ENCODE measurements around the gene GTF2H2C. TPM values are rescaled to one million over a fixed set of nuclear protein-coding genes. Genes with fewer than 3 reads are reported as not detected.
"Not testable (repeated sequence)": the region's sequence is repeated elsewhere in the genome, so short reads cannot be mapped to it uniquely, and the experiment has no call there.

GTF2H2C gene
- total and polyA plus RNA-seq, 9 donors = 13.7 to 40.1 (median 24.5) TPM

GRCh38 chr5:69568072-69568471 is 8.1 kb downstream of the GTF2H2C start:
- 91 to 93% methylated on average over 1 to 2 of the region's 2 CpGs; no CpG with 5 or more reads in 1 of the 3 donors for WGBS, 3 donors
- intact Hi-C loops (cut with DNase I); DNase-seq; H3K27ac ChIP-seq; H3K36me3 ChIP-seq; H3K27me3 ChIP-seq; H3K4me1 ChIP-seq (ENCODE audit: insufficient read depth); H3K9me3 ChIP-seq; H3K4me3 ChIP-seq: not testable (repeated sequence)

- H3K4me3 ChIP-seq; H3K9me3 ChIP-seq; DNase-seq; intact Hi-C loops (cut with DNase I); H3K4me1 ChIP-seq (ENCODE audit: insufficient read depth); H3K27me3 ChIP-seq; H3K27ac ChIP-seq; H3K36me3 ChIP-seq: not testable (repeated sequence)
- WGBS, 3 donors = no CpG with 5 or more reads among the region's 2 CpGs
Observed at GRCh38 chr5:69583356-69583755, 23.4 kb downstream of the GTF2H2C start.

DNA sequence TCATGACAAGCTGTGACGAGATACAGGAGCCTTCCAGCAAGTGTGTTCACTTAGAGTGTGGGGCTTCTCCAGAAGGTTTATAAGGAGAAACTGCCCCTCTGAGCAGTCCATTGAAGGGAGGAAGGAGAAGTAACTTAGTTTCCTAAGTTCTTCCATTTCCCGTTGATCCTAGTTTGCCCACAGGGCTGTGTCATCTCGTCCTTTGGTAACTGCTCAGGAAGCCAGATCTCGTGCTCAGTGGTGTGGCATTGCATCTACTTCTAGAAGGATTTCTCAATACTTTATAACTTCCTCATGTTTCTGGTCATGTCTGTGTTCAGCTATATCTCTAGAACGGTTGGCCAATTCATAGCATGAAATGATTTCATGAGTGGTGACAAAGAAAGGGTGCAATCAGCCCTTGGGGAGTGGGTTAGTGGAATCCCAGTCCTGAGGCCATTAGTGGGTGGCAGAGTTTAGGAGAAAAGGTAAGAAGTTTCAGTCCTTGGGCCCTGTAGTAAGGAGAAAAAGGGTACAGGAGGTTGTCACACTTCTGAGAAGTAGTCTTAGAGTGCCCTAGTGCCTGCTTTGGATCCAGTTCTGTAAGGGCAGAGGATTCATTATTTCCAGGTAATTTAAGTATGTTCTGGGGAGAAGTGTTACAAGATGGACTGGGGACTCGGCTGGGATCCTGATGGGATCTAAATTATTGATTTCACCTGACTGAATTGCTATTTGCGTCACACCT is 36.3 kb downstream of the GTF2H2C start:
- H3K4me1 ChIP-seq (ENCODE audit: insufficient read depth); DNase-seq; H3K27me3 ChIP-seq; intact Hi-C loops (cut with DNase I); H3K9me3 ChIP-seq; H3K4me3 ChIP-seq; H3K27ac ChIP-seq; H3K36me3 ChIP-seq: not testable (repeated sequence)
- WGBS, 3 donors = 93% methylated on average over 1 of the region's 7 CpGs; no CpG with 5 or more reads in 2 of the 3 donors

DNA sequence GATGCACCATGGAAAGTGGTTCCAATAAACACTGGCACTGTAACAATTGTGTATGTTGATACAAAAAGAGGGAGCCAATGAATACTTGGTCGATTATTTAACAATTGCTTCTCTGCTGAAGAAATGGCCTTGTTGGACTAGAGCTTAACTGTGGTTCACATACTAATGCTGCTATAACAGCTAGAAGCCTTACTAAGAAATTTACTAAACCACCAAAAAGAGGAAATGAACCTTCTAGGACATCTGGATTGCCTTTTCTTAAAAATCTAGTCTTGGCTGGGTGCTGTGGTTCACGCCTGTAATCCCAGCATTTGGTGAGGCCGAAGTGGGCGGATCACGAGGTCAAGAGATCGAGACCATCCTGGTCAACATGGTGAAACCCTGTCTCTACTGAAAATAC is 42.0 kb downstream of the GTF2H2C start:
- H3K9me3 ChIP-seq; intact Hi-C loops (cut with DNase I); H3K27ac ChIP-seq; H3K4me1 ChIP-seq (ENCODE audit: insufficient read depth); H3K4me3 ChIP-seq; H3K36me3 ChIP-seq; H3K27me3 ChIP-seq; DNase-seq: not testable (repeated sequence)
- WGBS, 3 donors = 90 to 100% methylated on average over 1 to 2 of the region's 6 CpGs; no CpG with 5 or more reads in 1 of the 3 donors

- intact Hi-C loops (cut with DNase I); H3K27me3 ChIP-seq; H3K4me1 ChIP-seq (ENCODE audit: insufficient read depth); H3K36me3 ChIP-seq; H3K9me3 ChIP-seq; DNase-seq; H3K4me3 ChIP-seq; H3K27ac ChIP-seq: not testable (repeated sequence)
- WGBS, 3 donors = 75 to 84% (median 77%) methylated on average over 3 of the region's 6 CpGs
Observed at GRCh38 chr5:69606839-69607238, 46.8 kb downstream of the GTF2H2C start.

GRCh38 chr5:69607750-69608149 is 47.8 kb downstream of the GTF2H2C start:
- no CpG with 5 or more reads among the region's 1 CpG for WGBS, 3 donors
- H3K4me1 ChIP-seq (ENCODE audit: insufficient read depth); intact Hi-C loops (cut with DNase I); H3K36me3 ChIP-seq; H3K4me3 ChIP-seq; H3K9me3 ChIP-seq; H3K27me3 ChIP-seq; H3K27ac ChIP-seq; DNase-seq: not testable (repeated sequence)

- H3K27ac ChIP-seq; H3K4me3 ChIP-seq; H3K9me3 ChIP-seq; H3K27me3 ChIP-seq; H3K36me3 ChIP-seq; H3K4me1 ChIP-seq (ENCODE audit: insufficient read depth); DNase-seq; intact Hi-C loops (cut with DNase I): not testable (repeated sequence)
- WGBS, 3 donors = no CpG with 5 or more reads among the region's 6 CpGs
Observed at GRCh38 chr5:69608861-69609496, 49.0 kb downstream of the GTF2H2C start.

- H3K27me3 ChIP-seq; H3K4me1 ChIP-seq (ENCODE audit: insufficient read depth); H3K36me3 ChIP-seq; H3K9me3 ChIP-seq; intact Hi-C loops (cut with DNase I); H3K27ac ChIP-seq; H3K4me3 ChIP-seq; DNase-seq: not testable (repeated sequence)
- no CpG with 5 or more reads among the region's 7 CpGs for WGBS, 3 donors
Observed at GRCh38 chr5:69614843-69615242, 54.9 kb downstream of the GTF2H2C start.

GRCh38 chr5:69631879-69632278 is 71.9 kb downstream of the GTF2H2C start:
- H3K9me3 ChIP-seq; H3K36me3 ChIP-seq; H3K4me3 ChIP-seq; H3K4me1 ChIP-seq (ENCODE audit: insufficient read depth); intact Hi-C loops (cut with DNase I); H3K27me3 ChIP-seq; H3K27ac ChIP-seq: not testable (repeated sequence)
- 92 to 98% (median 96%) methylated on average over 7 of the region's 9 CpGs for WGBS, 3 donors
- peak in 2 of 5 donors; percentile 9 to 13 for DNase-seq

Small RNA genes within 50 kb of the gene (small RNA-seq; reads per million reads assigned to genes)
- gene RNU6-724P = not detected

Other genes with a start within 250 kb of the GTF2H2C start
- gene CCDC125, start 227.4 kb upstream of the GTF2H2C start, total RNA-seq = 1 to 10 TPM; 5.7 to 7.8 (median 6.7) TPM
- gene CCDC125, start 227.4 kb upstream of the GTF2H2C start, polyA plus RNA-seq = 1 to 10 TPM; 2.2 to 6.9 TPM
- gene AK6, start 190.7 kb upstream of the GTF2H2C start, total RNA-seq = 10 to 100 TPM; 21.2 to 31.5 (median 27.0) TPM
- gene AK6, start 190.7 kb upstream of the GTF2H2C start, polyA plus RNA-seq = 10 to 100 TPM; 29.8 to 40.2 TPM
- 10 to 100 TPM; 19.7 to 48.2 (median 34.9) TPM for gene TAF9, start 190.7 kb upstream of the GTF2H2C start, total RNA-seq
- 10 to 100 TPM; 46.2 to 47.2 TPM for gene TAF9, start 190.7 kb upstream of the GTF2H2C start, polyA plus RNA-seq
- 10 to 100 TPM; 11.9 to 21.7 (median 20.6) TPM for gene RAD17, start 190.4 kb upstream of the GTF2H2C start, total RNA-seq
- 10 to 100 TPM; 11.8 to 16.9 TPM for gene RAD17, start 190.4 kb upstream of the GTF2H2C start, polyA plus RNA-seq
- 1 to 10 TPM in 4 of 7 donors, under 1 TPM in 3; 0.25 to 9.2 (median 1.9) TPM for gene MARVELD2, start 145.1 kb upstream of the GTF2H2C start, total RNA-seq
- gene MARVELD2, start 145.1 kb upstream of the GTF2H2C start, polyA plus RNA-seq = 1 to 10 TPM in 1 of 2 donors, under 1 TPM in 1; 0.30 to 1.7 TPM
- 10 to 100 TPM in 1 of 7 donors, 1 to 10 TPM in 5, under 1 TPM in 1; 0.99 to 23.9 (median 3.9) TPM for gene OCLN, start 67.4 kb upstream of the GTF2H2C start, total RNA-seq
- 1 to 10 TPM in 1 of 2 donors, under 1 TPM in 1; 0.70 to 2.9 TPM for gene OCLN, start 67.4 kb upstream of the GTF2H2C start, polyA plus RNA-seq